ENCODE data around the gene GLRA2. TPM values are rescaled to one million over a fixed set of nuclear protein-coding genes. Genes with fewer than 3 reads are reported as not detected.
A peak's percentile ranks its signal among the peaks of the same experiment; 100 is the strongest.

The GLRA2 gene
- polyA plus RNA-seq, 1 experiment: not detected

GRCh38 chrX:14509325-14510057, 19.8 kb upstream of the GLRA2 start:
- no peak for TF ChIP-seq CTCF (IDR thresholded peaks at IDR 0.05; ENCODE audit: insufficient read depth, low read depth, low read length)
- H3K27me3 ChIP-seq (ENCODE audit: control insufficient read depth, insufficient read depth, low read length): no peaks in the 10 kb centered on the region
- ChIA-PET POLR2A (no interaction called here), CTCF (no interaction called here)
- DNase-seq (ENCODE audit: low read depth): no peak
- H3K4me3 ChIP-seq (ENCODE audit: low read depth, low read length): no peak overlapping the region
- no peaks in the 10 kb centered on the region for H3K36me3 ChIP-seq (ENCODE audit: control insufficient read depth, insufficient read depth, low read length)

- ChIA-PET CTCF (interaction anchor here (0.6 to 1.4 kb wide), 6 partner anchors 32 to 447 kb away, joined by 3 to 5 read pairs (median 4); no protein-coding TSS in a partner anchor), POLR2A (no interaction called here)
- peak overlapping the region; percentile 36 for H3K4me3 ChIP-seq (ENCODE audit: low read depth, low read length)
- DNase-seq (ENCODE audit: low read depth): peak; percentile 4
- no peaks in the 10 kb centered on the region for H3K36me3 ChIP-seq (ENCODE audit: control insufficient read depth, insufficient read depth, low read length)
- H3K27me3 ChIP-seq (ENCODE audit: control insufficient read depth, insufficient read depth, low read length): no peaks in the 10 kb centered on the region
- TF ChIP-seq CTCF (IDR thresholded peaks at IDR 0.05; ENCODE audit: insufficient read depth, low read depth, low read length): peak; percentile 50
Measured at GRCh38 chrX:14528629-14529289, 577 bp upstream of the GLRA2 start.

- Histone ChIP-seq H3K27me3 (ENCODE audit: control insufficient read depth, insufficient read depth, low read length) (no peaks in the 10 kb centered on the region), H3K4me3 (ENCODE audit: low read depth, low read length) (no peak overlapping the region), H3K36me3 (ENCODE audit: control insufficient read depth, insufficient read depth, low read length) (no peaks in the 10 kb centered on the region)
- no peak for DNase-seq (ENCODE audit: low read depth)
- ChIA-PET POLR2A (no interaction called here), CTCF (no interaction called here)
- no peak for TF ChIP-seq CTCF (IDR thresholded peaks at IDR 0.05; ENCODE audit: insufficient read depth, low read depth, low read length)
Measured at GRCh38 chrX:14533867-14534266, 4.5 kb downstream of the GLRA2 start.

- no peak for TF ChIP-seq CTCF (IDR thresholded peaks at IDR 0.05; ENCODE audit: insufficient read depth, low read depth, low read length)
- no peak overlapping the region for H3K4me3 ChIP-seq (ENCODE audit: low read depth, low read length)
- CTCF ChIA-PET: no interaction called here
- no peaks in the 10 kb centered on the region for H3K36me3 ChIP-seq (ENCODE audit: control insufficient read depth, insufficient read depth, low read length)
- no peak for DNase-seq (ENCODE audit: low read depth)
- POLR2A ChIA-PET: no interaction called here
- H3K27me3 ChIP-seq (ENCODE audit: control insufficient read depth, insufficient read depth, low read length): no peaks in the 10 kb centered on the region
Measured at GRCh38 chrX:14546190-14546589, 16.9 kb downstream of the GLRA2 start.

- no peak for TF ChIP-seq CTCF (IDR thresholded peaks at IDR 0.05; ENCODE audit: insufficient read depth, low read depth, low read length)
- no peak overlapping the region for H3K4me3 ChIP-seq (ENCODE audit: low read depth, low read length)
- ChIA-PET CTCF (no interaction called here), POLR2A (no interaction called here)
- H3K36me3 ChIP-seq (ENCODE audit: control insufficient read depth, insufficient read depth, low read length): no peaks in the 10 kb centered on the region
- no peak for DNase-seq (ENCODE audit: low read depth)
- H3K27me3 ChIP-seq (ENCODE audit: control insufficient read depth, insufficient read depth, low read length): no peaks in the 10 kb centered on the region
Measured at GRCh38 chrX:14554131-14554715, 24.9 kb downstream of the GLRA2 start.
